Erythroblast (primary cell): ENCODE data around the gene ISX.

ENCODE experiments used
- GATA1 ChIP-seq: IDR thresholded peaks from 2 replicates; pipeline ENCODE4 v1.6.1; 2011; ENCODE audit warnings: low read depth, mild to moderate bottlenecking, control low read depth, low read length, moderate library complexity
- POLR2A ChIP-seq: IDR thresholded peaks from 2 replicates; pipeline ENCODE4 v1.6.1; 2011; ENCODE audit warnings: mild to moderate bottlenecking, low read length

DNA sequence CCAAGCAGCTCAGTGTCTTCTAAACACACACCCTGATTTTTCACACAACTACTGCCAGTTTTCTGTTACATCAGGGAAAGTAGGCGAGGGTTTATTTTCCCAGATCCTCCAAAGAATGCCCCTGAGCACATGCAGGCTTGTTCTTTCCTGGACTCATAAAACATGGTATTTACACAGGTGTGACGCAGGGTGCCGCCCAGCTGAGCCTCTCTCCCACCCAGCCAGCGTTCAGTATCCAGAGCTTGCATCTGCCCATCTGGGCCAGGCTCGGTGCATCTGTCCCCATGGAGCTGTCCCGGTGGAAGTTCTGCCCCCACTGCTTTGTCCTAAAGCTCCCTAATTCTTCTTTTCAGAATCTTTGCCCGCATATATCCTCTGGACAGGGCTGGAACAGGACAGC, 44.8 kb upstream of the ISX start:
- TF ChIP-seq POLR2A = no peak
- TF ChIP-seq GATA1 = no peak
